ENCODE measurements around the gene METTL22.

Gene METTL22

DNA sequence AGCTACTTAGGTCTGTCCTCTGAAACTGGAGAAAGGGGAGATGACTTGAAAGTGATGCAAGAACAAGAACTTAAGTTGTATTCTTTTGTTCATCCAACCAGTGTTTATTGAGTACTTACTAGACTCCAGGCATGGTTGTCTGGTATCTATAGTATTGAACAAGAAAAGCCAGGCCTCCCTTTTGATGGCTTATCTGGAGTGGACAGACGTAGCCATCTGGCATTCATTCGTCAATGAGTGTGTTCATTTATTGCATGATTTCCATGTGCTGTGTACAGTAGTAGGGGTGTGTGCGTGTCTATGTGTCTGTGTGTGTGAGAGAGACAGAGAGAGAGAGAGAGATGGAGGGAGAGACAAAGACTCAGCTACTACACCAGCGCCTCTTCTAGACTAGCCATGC lies 62.1 kb downstream of the METTL22 start:
- TF ChIP-seq ZFX (IDR thresholded peaks at IDR 0.05; ENCODE audit: borderline replicate concordance), result no peak
- TF ChIP-seq, protein P1, sequence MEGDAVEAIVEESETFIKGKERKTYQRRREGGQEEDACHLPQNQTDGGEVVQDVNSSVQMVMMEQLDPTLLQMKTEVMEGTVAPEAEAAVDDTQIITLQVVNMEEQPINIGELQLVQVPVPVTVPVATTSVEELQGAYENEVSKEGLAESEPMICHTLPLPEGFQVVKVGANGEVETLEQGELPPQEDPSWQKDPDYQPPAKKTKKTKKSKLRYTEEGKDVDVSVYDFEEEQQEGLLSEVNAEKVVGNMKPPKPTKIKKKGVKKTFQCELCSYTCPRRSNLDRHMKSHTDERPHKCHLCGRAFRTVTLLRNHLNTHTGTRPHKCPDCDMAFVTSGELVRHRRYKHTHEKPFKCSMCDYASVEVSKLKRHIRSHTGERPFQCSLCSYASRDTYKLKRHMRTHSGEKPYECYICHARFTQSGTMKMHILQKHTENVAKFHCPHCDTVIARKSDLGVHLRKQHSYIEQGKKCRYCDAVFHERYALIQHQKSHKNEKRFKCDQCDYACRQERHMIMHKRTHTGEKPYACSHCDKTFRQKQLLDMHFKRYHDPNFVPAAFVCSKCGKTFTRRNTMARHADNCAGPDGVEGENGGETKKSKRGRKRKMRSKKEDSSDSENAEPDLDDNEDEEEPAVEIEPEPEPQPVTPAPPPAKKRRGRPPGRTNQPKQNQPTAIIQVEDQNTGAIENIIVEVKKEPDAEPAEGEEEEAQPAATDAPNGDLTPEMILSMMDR (IDR thresholded peaks at IDR 0.05), result no peak
- no peak overlapping the region for H3K27ac ChIP-seq

DNA sequence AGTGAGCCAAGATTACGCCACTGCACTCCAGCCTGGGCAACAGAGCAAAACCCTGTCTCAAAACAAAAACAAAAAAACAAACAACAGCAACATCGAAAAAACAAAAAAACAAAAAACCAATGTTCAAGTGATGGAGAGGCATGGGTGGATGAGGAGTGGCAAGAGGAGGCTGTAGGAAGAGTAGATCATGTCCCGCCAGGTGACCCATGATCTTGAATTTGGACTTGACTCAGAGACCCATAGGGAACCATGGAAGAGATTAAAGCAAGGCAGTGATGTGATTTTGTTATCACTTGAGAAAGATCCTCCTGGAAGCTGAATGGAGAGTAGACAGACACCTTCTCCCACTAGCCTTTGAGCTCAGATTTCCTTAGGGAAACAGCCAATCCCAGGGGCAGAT lies 64.1 kb downstream of the METTL22 start:
- H3K27ac ChIP-seq, result peak overlapping the region; percentile 38
- TF ChIP-seq, protein P1 (IDR thresholded peaks at IDR 0.05), result no peak
- TF ChIP-seq ZFX (IDR thresholded peaks at IDR 0.05; ENCODE audit: borderline replicate concordance), result no peak

DNA sequence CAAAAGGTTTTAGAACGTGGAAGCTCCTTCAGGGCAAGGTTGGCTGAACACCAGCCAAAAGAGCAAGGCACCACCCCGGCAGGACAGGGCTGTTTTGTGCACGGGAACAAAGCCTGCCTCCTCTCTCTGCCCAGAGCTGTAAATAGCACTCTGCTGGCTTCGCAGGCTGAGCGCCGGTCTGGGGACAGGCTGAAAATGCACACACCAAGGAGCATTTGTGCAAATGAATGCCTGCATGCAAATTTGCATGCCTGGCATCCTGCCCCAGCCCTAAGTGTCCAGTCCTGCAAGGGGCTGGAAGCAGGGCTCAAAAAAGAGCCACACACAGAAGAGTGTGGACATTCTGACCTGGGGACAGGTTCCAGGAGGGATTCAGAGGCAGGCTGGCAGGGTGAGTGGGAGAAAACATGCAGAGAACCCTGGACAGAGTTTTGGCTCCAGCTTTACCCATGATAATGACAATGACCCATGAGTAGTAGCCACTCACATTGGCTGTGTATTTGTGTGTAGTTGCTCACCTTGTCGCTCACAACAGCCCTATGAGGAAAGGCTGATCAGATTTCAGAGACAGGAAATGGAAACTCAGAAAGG lies 64.6 kb downstream of the METTL22 start:
- TF ChIP-seq, protein P1 (IDR thresholded peaks at IDR 0.05), result no peak
- no peak for TF ChIP-seq ZFX (IDR thresholded peaks at IDR 0.05; ENCODE audit: borderline replicate concordance)
- H3K27ac ChIP-seq, result peak overlapping the region; percentile 38

DNA sequence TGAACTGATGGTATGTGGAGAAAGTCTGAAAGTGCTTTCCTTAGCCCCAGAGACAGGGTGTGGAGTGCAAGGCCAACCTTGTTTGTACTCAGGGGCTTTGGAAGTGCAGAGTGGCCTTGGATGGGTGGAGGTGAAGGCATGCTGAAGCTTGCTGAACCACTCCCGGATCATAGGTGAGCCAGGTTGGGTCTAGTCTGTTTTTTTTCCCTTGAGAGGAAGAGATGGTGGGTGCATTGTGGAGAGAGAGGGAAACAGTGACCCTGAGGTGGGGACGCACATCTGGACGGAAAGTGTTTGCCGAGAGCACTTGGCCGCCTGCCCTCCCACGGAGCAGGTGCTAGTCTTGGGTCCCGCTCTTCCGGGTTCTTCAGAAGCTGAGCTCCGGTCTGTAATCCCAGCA lies 65.4 kb downstream of the METTL22 start:
- H3K27ac ChIP-seq, result no peak overlapping the region
- no peak for TF ChIP-seq ZFX (IDR thresholded peaks at IDR 0.05; ENCODE audit: borderline replicate concordance)
- TF ChIP-seq, protein P1 (IDR thresholded peaks at IDR 0.05), result no peak

DNA sequence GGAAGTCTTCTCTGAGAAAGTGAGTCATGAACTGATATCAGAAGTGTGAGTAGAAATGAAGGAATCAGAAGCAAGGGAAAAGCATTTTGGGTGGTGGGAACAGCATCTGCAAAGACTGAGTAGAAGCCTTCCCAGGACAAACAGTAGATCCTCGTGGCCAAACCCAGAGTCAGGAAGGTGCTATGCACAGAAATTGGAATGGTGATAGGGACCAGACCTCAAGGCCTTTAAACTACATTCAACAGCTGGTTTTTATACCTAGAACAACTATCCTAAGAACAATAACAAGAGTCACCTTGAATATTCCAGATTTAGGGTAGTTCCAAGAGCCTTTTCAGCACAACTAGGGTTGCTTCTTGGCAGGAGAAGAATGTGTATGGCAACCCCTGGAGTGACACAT lies 68.2 kb downstream of the METTL22 start:
- no peak for TF ChIP-seq ZFX (IDR thresholded peaks at IDR 0.05; ENCODE audit: borderline replicate concordance)
- TF ChIP-seq, protein P1 (IDR thresholded peaks at IDR 0.05), result no peak
- no peak overlapping the region for H3K27ac ChIP-seq

DNA sequence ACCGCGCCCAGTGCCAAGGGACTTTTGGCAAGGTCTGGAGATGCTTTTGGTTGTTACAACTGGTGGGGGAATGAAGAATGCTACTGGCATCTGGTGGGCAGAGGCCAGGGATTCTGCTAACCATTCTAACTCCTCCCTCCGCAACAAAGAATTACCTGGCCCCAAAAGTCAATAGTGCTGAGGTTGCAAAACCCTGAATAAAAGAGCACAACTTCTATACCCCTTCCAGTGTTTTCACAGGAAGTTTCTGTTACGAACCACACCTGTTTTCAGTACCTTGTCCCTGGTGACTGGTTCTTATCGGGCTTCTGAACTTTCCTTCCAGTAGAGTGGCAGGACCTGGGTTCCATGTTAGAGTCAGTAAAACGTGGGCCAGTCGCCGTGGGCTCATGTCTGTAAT lies 70.2 kb downstream of the METTL22 start:
- H3K27ac ChIP-seq, result no peak overlapping the region
- TF ChIP-seq, protein P1 (IDR thresholded peaks at IDR 0.05), result no peak
- no peak for TF ChIP-seq ZFX (IDR thresholded peaks at IDR 0.05; ENCODE audit: borderline replicate concordance)

DNA sequence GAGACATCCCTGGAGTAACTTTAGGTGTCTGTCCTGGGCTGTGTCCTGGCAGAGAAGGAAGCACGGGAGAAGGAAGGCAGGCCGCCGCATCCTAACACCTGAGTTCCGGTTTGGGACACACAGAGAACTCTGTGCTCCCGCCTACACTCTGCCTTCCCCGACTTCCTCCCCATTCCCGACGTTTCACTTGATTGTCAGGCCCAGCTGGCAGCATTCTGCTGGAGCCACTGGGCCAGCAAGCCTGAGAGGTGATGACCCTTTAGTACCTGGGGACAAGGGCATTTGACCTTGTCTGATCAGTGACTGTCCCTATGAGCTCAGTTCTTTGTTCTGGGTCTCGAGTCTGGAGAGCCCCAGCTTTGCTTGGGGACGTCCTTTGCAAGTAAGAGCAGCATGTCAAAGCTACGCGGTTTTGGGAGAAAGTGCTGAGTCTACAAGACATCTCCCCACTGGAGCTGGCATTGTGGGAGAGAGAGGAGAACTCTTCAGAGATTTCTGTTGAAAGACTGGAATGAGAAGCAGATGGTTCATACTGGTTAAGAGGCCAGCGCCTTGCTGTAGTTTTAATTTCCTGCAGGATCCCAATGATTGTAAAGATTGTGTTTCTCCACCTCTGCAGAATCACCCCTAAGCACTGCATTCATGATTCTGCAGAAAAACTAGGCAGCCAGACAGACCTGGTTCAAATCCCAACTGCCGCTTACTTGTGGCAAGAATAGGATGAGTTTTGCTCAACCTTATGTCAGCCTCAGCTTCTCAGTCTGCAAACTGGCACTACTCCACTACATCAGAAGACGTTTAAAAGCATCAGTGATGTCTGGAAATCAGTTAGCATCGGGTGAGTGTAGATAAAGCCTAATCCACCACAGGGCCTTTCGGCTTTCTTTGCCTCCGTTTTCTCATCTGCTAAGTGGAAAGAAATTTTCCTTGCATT lies 73.6 kb downstream of the METTL22 start:
- no peak overlapping the region for H3K27ac ChIP-seq
- TF ChIP-seq, protein P1 (IDR thresholded peaks at IDR 0.05), result no peak
- TF ChIP-seq ZFX (IDR thresholded peaks at IDR 0.05; ENCODE audit: borderline replicate concordance), result no peak

All from 22Rv1 (cell line).